Right lobe of liver (tissue), 4 donors: Measurements from ENCODE around the gene MYO5B.

Experiments used
- POLR2A ChIP-seq: fragments of 450-650 bp; IDR thresholded peaks from one replicate; pipeline ENCODE4 v1.6.1; 2017; ENCODE audit warnings: antibody characterized with exemption, mild to moderate bottlenecking
- TF ChIP-seq, protein P1 (sequence below), 4 donors: fragments of 200-600 bp in 3 of 4; fragments of 450-650 bp in 1 of 4; IDR thresholded peaks; one replicate each; pipeline versions ENCODE4 v1.5.1 to v1.8.0; 2016 to 2022; ENCODE audit warnings: antibody characterized with exemption in 4 of 4, mild to moderate bottlenecking in 2 of 4
- donor health status: DM: no; HTN: no; CAD: no.
- donor health status: DM: no; HTN: no; CAD: no.
- donor health status: DM: no; HTN: yes; CAD: no.

DNA sequence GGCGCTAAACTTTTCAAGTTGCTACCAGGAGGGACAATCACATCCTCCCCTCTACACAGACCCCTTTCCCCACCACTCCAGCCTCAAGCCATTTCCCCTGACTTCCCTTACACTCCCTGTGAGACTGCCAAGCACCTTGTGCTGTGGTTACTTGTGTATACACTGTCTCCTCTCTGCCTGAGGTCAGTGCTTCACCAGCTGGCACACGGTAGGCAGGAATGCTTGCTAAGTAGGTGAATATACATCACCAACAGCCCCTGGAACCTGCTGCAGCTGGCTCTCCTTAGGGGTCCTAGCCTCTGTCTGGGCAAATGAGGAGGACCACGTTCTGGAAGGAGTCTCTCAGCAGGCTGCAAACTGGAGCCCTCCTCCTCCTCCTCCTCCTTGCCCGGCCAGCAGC lies 343.3 kb downstream of the MYO5B start:
- no peak for TF ChIP-seq POLR2A
- TF ChIP-seq, protein P1, sequence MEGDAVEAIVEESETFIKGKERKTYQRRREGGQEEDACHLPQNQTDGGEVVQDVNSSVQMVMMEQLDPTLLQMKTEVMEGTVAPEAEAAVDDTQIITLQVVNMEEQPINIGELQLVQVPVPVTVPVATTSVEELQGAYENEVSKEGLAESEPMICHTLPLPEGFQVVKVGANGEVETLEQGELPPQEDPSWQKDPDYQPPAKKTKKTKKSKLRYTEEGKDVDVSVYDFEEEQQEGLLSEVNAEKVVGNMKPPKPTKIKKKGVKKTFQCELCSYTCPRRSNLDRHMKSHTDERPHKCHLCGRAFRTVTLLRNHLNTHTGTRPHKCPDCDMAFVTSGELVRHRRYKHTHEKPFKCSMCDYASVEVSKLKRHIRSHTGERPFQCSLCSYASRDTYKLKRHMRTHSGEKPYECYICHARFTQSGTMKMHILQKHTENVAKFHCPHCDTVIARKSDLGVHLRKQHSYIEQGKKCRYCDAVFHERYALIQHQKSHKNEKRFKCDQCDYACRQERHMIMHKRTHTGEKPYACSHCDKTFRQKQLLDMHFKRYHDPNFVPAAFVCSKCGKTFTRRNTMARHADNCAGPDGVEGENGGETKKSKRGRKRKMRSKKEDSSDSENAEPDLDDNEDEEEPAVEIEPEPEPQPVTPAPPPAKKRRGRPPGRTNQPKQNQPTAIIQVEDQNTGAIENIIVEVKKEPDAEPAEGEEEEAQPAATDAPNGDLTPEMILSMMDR (IDR thresholded peaks at IDR 0.05): no peak
